Gastroesophageal sphincter (tissue), 4 donors: ENCODE measurements around the gene LMF2. TPM values are rescaled to one million over a fixed set of nuclear protein-coding genes. Genes with fewer than 3 reads are reported as not detected.

Source experiments
- ATAC-seq: fragments of 150-250 bp; one replicate; pipeline ENCODE4 v1.9.1; 2016; ENCODE audit warnings: mild to moderate bottlenecking, moderate library complexity
- H3K27ac ChIP-seq, 4 donors: fragments of 200-600 bp; sonication (generic) in 3 of 4; 1 replicate in 3 of 4; 2 replicates in 1 of 4; pipeline ENCODE4 v1.5.1; 2016 to 2019
- H3K27me3 ChIP-seq: fragments of 200-600 bp; sonication (generic); one replicate; pipeline ENCODE4 v1.5.1; 2019
- H3K36me3 ChIP-seq, 2 donors: fragments of 200-600 bp; sonication (generic); one replicate each; pipeline ENCODE4 v1.5.1; 2019; ENCODE audit warnings: control low read depth in 1 of 2
- H3K4me1 ChIP-seq, 3 donors: fragments of 200-600 bp; sonication (generic); 1 replicate in 2 of 3; 2 replicates in 1 of 3; pipeline ENCODE4 v1.5.1; 2016 to 2019; ENCODE audit warnings: control low read depth in 2 of 3
- H3K4me3 ChIP-seq, 2 donors: fragments of 200-600 bp; sonication (generic); one replicate each; pipeline ENCODE4 v1.5.1; 2019; ENCODE audit warnings: mild to moderate bottlenecking in 1 of 2, moderate library complexity in 1 of 2
- H3K9me3 ChIP-seq, 3 donors: fragments of 200-600 bp; sonication (generic); one replicate each; pipeline ENCODE4 v1.5.1; 2017 to 2019; ENCODE audit warnings: control low read depth in 2 of 3
- CTCF ChIP-seq, 4 experiments: fragments of 200-600 bp in 2 of 4; fragments of 450-650 bp in 2 of 4; sonication (generic) in 1 of 4; IDR thresholded peaks; one replicate each; pipeline ENCODE4 v1.5.1; 2017 to 2019; ENCODE audit warnings: antibody characterized with exemption in 4 of 4, mild to moderate bottlenecking in 2 of 4, moderate library complexity in 2 of 4
- EP300 ChIP-seq: sonication (generic); formaldehyde crosslinking; IDR thresholded peaks from one replicate; pipeline ENCODE4 v1.6.1; 2017; ENCODE audit warnings: antibody characterized with exemption, mild to moderate bottlenecking
- POLR2A ChIP-seq, 2 donors: fragments of 450-650 bp; IDR thresholded peaks; one replicate each; pipeline ENCODE4 v1.6.1; 2017; ENCODE audit warnings: antibody characterized with exemption in 2 of 2, mild to moderate bottlenecking in 2 of 2, moderate library complexity in 1 of 2
- POLR2AphosphoS5 ChIP-seq: sonication (generic); formaldehyde crosslinking; IDR thresholded peaks from one replicate; pipeline ENCODE4 v1.6.1; 2017; ENCODE audit warnings: antibody characterized with exemption
- WGBS, 2 donors: methylation state at CpG; one replicate each; pipeline ENCODE4 v1.1.5; 2018; ENCODE audit warnings: low coverage in 1 of 2; 5-methylcytosine and 5-hydroxymethylcytosine counted together
- total RNA-seq, 4 donors: library from RNA; depleted of rRNA; stranded (reverse); fragments of >200 nt; gene quantifications; one replicate each; pipeline ENCODE4 v1.1.0, GENCODE V29; 2016

LMF2 gene
- total RNA-seq, 4 donors from 2014 or later = 35.5 to 58.4 (median 45.1) TPM

DNA sequence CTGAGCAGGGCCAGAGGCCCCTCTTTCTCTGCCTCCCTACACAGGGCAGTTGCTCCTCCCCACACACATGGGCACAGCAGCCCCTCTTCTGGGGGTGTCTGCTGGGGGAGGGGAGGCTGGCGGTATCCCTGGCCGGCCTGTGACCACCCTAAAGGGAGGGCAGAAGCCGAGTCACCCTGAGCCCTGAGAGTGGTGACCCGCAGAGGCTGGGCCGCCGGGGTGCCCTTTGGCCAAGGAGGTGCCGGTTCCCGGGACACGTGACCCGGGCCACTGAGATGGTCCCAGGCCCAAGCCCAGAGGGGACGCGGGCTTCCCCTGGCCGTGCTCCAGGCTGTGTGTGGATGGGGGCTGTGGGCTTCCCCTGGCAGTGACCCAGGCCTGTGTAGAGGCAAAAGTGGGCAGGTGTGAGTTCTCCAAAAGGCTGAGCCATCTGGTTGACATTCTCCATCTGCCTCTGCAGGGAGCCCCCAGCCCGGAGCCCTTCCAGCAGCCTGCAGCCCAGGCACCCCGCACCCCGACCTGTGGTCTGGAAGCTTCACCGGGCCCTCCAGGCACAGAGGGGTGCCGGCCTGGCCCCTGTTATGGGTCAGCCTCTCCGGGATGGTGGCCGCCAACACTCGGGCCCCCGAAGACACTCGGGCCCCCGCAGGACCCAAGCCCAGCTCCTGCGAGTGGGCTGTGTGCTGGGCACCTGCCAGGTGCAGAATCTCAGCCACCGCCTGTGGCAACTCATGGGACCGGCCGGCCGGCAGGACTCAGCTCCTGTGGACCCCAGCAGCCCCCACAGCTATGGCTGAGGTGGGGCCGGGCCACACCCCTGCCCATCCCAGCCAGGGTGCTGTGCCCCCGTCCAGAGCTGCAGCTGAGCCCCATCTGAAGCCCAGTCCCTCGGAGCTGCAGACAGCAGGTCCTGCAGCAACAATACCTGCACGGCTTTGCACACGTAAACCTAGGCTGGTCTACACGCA is 25.1 kb downstream of the LMF2 start:
- ATAC-seq = no peak
- Histone ChIP-seq H3K4me1 (peaks cover 0 to 19% (median 0%) of the 10 kb centered on the region in 3 donors), H3K36me3 (no peaks in the 10 kb centered on the region), H3K27me3 (peaks cover 88% of the 10 kb centered on the region), H3K27ac (no peak overlapping the region), H3K9me3 (no peaks in the 10 kb centered on the region), H3K4me3 (peak overlapping the region in 1 of 2 donors; percentile 51)
- TF ChIP-seq EP300 = no peak
- no peak for TF ChIP-seq CTCF (IDR thresholded peaks at IDR 0.05)
- TF ChIP-seq POLR2AphosphoS5 = no peak
- WGBS, 2 donors = 93% methylated on average over 2 of the region's 35 CpGs; no CpG with 5 or more reads in 1 of the 2 donors

DNA sequence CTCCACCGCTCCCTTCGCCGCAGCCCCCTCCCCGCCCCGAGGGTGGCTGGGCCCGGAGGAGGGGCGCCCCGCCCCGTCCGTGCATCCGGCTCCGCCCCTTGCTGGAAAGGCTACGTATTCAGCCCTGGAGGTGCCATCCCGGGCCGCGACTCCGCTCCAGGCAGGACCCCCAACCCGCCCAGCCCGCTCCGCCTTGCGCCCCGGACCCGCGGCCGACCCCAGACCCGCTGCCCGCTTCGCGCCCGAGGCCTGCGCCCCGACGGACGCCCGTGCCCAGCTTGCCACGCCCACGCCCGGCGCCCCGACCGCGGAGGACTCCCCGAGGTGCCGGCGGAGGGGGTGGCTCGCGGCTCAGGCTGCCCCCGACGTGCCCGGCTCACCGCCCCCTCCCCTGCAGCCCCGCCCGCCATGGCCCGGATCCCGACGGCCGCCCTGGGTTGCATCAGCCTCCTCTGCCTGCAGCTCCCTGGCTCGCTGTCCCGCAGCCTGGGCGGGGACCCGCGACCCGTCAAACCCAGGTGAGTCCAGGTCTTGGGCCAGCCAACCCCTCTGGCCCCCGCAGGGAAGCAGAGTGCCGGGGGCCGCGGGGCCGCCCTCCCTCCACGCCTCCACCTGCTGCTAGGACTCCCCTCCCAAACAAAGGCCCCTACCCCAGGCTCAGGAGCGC is 25.9 kb downstream of the LMF2 start, which contains the start of gene ADM2:
Gene ADM2, plus strand, starts transcription at position 104 of the 667 bp plus-strand sequence. Its CDS starts 305 bp downstream, at position 409.
- ATAC-seq = no peak
- TF ChIP-seq POLR2A (IDR thresholded peaks at IDR 0.05) (no peak), CTCF (IDR thresholded peaks at IDR 0.05) (no peak)
- peaks cover 80% of the 10 kb centered on the region for H3K27me3 ChIP-seq

DNA sequence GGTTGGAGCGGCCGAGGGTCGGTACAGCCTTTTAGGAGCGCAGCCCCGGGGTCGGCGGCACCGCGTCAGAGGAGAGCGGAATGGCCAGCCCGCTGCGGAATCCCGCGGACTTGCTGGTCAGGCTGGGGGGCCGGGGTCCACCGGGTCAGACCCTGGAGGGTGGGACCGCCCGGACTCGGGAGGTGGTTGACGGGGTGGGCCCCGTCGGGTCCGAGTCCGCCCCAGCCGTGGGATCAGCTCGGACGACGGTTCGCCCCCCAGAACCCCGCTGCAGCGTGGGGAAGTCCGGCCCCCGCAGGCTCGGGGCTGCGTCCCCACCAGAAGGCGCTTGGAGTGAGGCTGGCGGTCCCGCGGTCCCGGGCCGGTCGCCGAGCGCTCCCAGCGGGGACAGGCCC is 26.5 kb downstream of the LMF2 start:
- ATAC-seq = no peak
- H3K4me3 ChIP-seq = peak overlapping the region in 1 of 2 donors; percentile 51
- no CpG with 5 or more reads among the region's 45 CpGs for WGBS, 2 donors
- H3K27ac ChIP-seq = no peak overlapping the region
- no peaks in the 10 kb centered on the region for H3K36me3 ChIP-seq
- TF ChIP-seq EP300 (no peak), POLR2A (IDR thresholded peaks at IDR 0.05) (no peak), CTCF (IDR thresholded peaks at IDR 0.05) (no peak), POLR2AphosphoS5 (no peak)
- no peaks in the 10 kb centered on the region for H3K9me3 ChIP-seq
- H3K4me1 ChIP-seq = peaks cover 0 to 19% (median 0%) of the 10 kb centered on the region in 3 donors
- H3K27me3 ChIP-seq = peaks cover 75% of the 10 kb centered on the region

More for the DNA sequence above, 25.9 kb downstream of the LMF2 start, which contains the start of gene ADM2:
- Histone ChIP-seq H3K4me1 (peaks cover 0 to 19% (median 0%) of the 10 kb centered on the region in 3 donors), H3K4me3 (peak within 1 kb of the TSS in 1 of 2 donors; percentile 51), H3K36me3 (no peaks in the 10 kb centered on the region), H3K9me3 (no peaks in the 10 kb centered on the region), H3K27ac (no peak within 1 kb of the TSS)
- no CpG with 5 or more reads among the region's 70 CpGs for WGBS, 2 donors

DNA sequence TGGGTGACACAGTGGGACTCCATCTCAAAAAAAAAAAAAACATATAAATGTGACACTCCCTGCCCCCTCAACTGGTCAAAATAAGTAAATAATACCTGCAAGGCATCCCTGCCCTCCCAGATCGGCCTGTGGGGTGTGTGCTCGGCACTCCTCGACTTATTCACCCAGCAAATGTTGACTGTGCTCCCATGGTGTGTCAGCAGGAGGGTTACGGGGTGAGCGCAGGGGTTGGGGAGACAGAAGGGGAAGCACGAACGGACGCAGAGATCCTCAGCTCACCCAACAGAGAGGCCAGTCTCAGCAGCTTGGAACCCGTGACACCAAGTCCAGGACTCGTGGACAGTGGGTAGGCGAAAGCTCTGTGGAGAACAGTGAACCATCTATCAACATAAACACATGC is 27.8 kb downstream of the LMF2 start:
- Histone ChIP-seq H3K9me3 (no peaks in the 10 kb centered on the region), H3K4me3 (no peak overlapping the region), H3K4me1 (peaks cover 0 to 27% (median 6%) of the 10 kb centered on the region in 3 donors), H3K27ac (no peak overlapping the region), H3K36me3 (no peaks in the 10 kb centered on the region), H3K27me3 (peaks cover 61% of the 10 kb centered on the region)
- 60 to 75% methylated on average over 9 to 11 of the region's 11 CpGs for WGBS, 2 donors
- TF ChIP-seq POLR2A (IDR thresholded peaks at IDR 0.05) (no peak), EP300 (no peak), CTCF (IDR thresholded peaks at IDR 0.05) (no peak), POLR2AphosphoS5 (no peak)
- ATAC-seq = no peak
